ENCODE measurements around the gene USP40.

- TF ChIP-seq ZNF766 (CRISPR knock-in tag; conservative IDR thresholded peaks at IDR 0.05) (no peak), EZH2 (IDR thresholded peaks at IDR 0.05; ENCODE audit: borderline replicate concordance, low read depth, low read length) (no peak), ZBTB33 (CRISPR knock-in tag; IDR thresholded peaks at IDR 0.05) (no peak), HDGF (IDR thresholded peaks at IDR 0.05) (no peak), POLR2A (conservative IDR thresholded peaks at IDR 0.05) (no peak), NFYB (IDR thresholded peaks at IDR 0.05; ENCODE audit: extremely low read depth, insufficient read length) (no peak), JUND (IDR thresholded peaks at IDR 0.05; ENCODE audit: borderline replicate concordance, low read depth, low read length) (no peak), JUND (tag; IDR thresholded peaks at IDR 0.05; ENCODE audit: borderline replicate concordance, low read depth, low read length) (no peak)
These were observed 118.4 kb downstream of the USP40 start for GRCh38 chr2:233448220-233448559.
